IPS-NIHi11 (cell line): ENCODE results near the gene HOXC9.

Experiments
- DNase-seq: peaks from one replicate; pipeline ENCODE4 v3.0.0; 2012; ENCODE audit warnings: mixed read lengths, low spot score

The HOXC9 gene

GRCh38 chr12:54028314-54029201, 28.6 kb downstream of the HOXC9 start, which contains the start of gene HOXC6:
HOXC6 (plus strand) TSS chr12:54028440; CDS start chr12:54028522, 82 bp downstream.
- DNase-seq: no peak

- DNase-seq: no peak
These were observed 29.8 kb downstream of the HOXC9 start for GRCh38 chr12:54029529-54030441.

GRCh38 chr12:54030442-54030801, 30.5 kb downstream of the HOXC9 start:
- no peak for DNase-seq

- no peak for DNase-seq
These were observed 31.0 kb downstream of the HOXC9 start for GRCh38 chr12:54030889-54031471.

- no peak for DNase-seq
These were observed 31.5 kb downstream of the HOXC9 start for GRCh38 chr12:54031480-54031879.

- no peak for DNase-seq
These were observed 32.2 kb downstream of the HOXC9 start for GRCh38 chr12:54032086-54032619.

GRCh38 chr12:54032627-54033100, 32.7 kb downstream of the HOXC9 start, which contains the start of gene HOXC5:
HOXC5 (plus strand) TSS chr12:54033050; CDS start chr12:54033123, 73 bp downstream.
- peak; percentile 85 for DNase-seq

- DNase-seq: no peak
These were observed 33.4 kb downstream of the HOXC9 start for GRCh38 chr12:54033106-54033979.

- DNase-seq: no peak
These were observed 34.2 kb downstream of the HOXC9 start for GRCh38 chr12:54033980-54034784.

GRCh38 chr12:54034785-54035310, 34.9 kb downstream of the HOXC9 start:
- DNase-seq: no peak

GRCh38 chr12:54035568-54036264, 35.8 kb downstream of the HOXC9 start:
- no peak for DNase-seq

GRCh38 chr12:54036620-54037359, 36.8 kb downstream of the HOXC9 start:
- no peak for DNase-seq

GRCh38 chr12:54037360-54038283, 37.7 kb downstream of the HOXC9 start:
- no peak for DNase-seq

GRCh38 chr12:54038284-54038870, 38.4 kb downstream of the HOXC9 start:
- DNase-seq: no peak

GRCh38 chr12:54038871-54039414, 39.0 kb downstream of the HOXC9 start:
- DNase-seq: no peak

GRCh38 chr12:54039417-54040147, 39.6 kb downstream of the HOXC9 start:
- no peak for DNase-seq
